SU-DHL-6 (cell line): ENCODE data around the gene SLC6A12.

Source experiments
- H2AFZ ChIP-seq: fragments of 200-600 bp; sonication (generic); 2 replicates; pipeline ENCODE4 v1.6.1; 2014; ENCODE audit warnings: low read depth, mild to moderate bottlenecking, moderate library complexity, mixed read lengths, antibody characterized with exemption, low read length; ENCODE audit not compliant: severe bottlenecking
- H3F3A ChIP-seq: fragments of 200-600 bp; shearing (Covaris generic); 2 replicates; pipeline ENCODE4 v1.6.0; 2016; ENCODE audit warnings: antibody characterized with exemption, mild to moderate bottlenecking; ENCODE audit not compliant: insufficient read depth
- H3K27ac ChIP-seq: fragments of 200-600 bp; sonication (generic); 2 replicates; pipeline ENCODE4 v1.5.1; 2016; ENCODE audit warnings: low read depth, mild to moderate bottlenecking, low read length, moderate library complexity, mixed read lengths
- H3K27me3 ChIP-seq: fragments of 200-600 bp; sonication (generic), shearing (Covaris generic); 2 replicates; pipeline ENCODE4 v1.6.0; 2014; ENCODE audit warnings: mild to moderate bottlenecking, low read length
- H3K36me3 ChIP-seq: fragments of 200-600 bp; sonication (generic); 2 replicates; pipeline ENCODE4 v1.6.1; 2014; ENCODE audit warnings: mild to moderate bottlenecking, low read length, mixed read lengths
- H3K4me2 ChIP-seq: fragments of 300-600, 200-600 bp; shearing (Covaris generic), sonication (generic); 2 replicates; pipeline ENCODE4 v1.6.0; 2014; ENCODE audit warnings: low read length, low read depth, mild to moderate bottlenecking; ENCODE audit not compliant: poor library complexity, severe bottlenecking
- H3K4me3 ChIP-seq: fragments of 200-600 bp; sonication (generic); 2 replicates; pipeline ENCODE4 v1.5.1; 2014; ENCODE audit warnings: antibody characterized with exemption, low read length, mild to moderate bottlenecking, mixed read lengths; ENCODE audit not compliant: insufficient read depth, poor library complexity, severe bottlenecking
- H3K79me2 ChIP-seq: fragments of 200-600 bp; sonication (generic); 2 replicates; pipeline ENCODE4 v1.6.1; 2014; ENCODE audit warnings: mild to moderate bottlenecking, low read length, moderate library complexity; ENCODE audit not compliant: insufficient read depth
- H3K9ac ChIP-seq: fragments of 200-600 bp; sonication (generic); 2 replicates; pipeline ENCODE4 v1.7.0; 2014; ENCODE audit warnings: mild to moderate bottlenecking, low read length
- H3K9me2 ChIP-seq: fragments of 200-600 bp; sonication (generic); replicated peaks from 2 replicates; pipeline ENCODE4 v1.6.1; 2014; ENCODE audit warnings: low read length; ENCODE audit not compliant: insufficient read depth
- H3K9me3 ChIP-seq: fragments of 200-600 bp; sonication (generic); 2 replicates; pipeline ENCODE4 v1.6.1; 2014; ENCODE audit warnings: low read length, mixed read lengths; ENCODE audit not compliant: insufficient read depth
- H4K20me1 ChIP-seq: fragments of 200-600 bp; sonication (generic); 2 replicates; pipeline ENCODE4 v1.6.1; 2014; ENCODE audit warnings: low read depth, mild to moderate bottlenecking, antibody characterized with exemption, low read length, moderate library complexity, mixed read lengths
- CTCF ChIP-seq: fragments of 200-600 bp; sonication (generic); IDR thresholded peaks from one replicate; pipeline ENCODE4 v1.5.1; 2017; ENCODE audit warnings: antibody characterized with exemption, mild to moderate bottlenecking, low read length, moderate library complexity; ENCODE audit not compliant: insufficient read depth, poor library complexity, severe bottlenecking
- EZH2phosphoT487 ChIP-seq: fragments of 200-600 bp; sonication (generic), shearing (Covaris generic); conservative IDR thresholded peaks from 2 replicates; pipeline ENCODE4 v1.6.1; 2018; ENCODE audit warnings: mild to moderate bottlenecking, antibody characterized with exemption, low read length, moderate library complexity, mixed read lengths

SLC6A12 gene

GRCh38 chr12:197347-197746 lies 16.6 kb downstream of the SLC6A12 start:
- Histone ChIP-seq H3K36me3 (no peaks in the 10 kb centered on the region), H3F3A (no peaks in the 10 kb centered on the region), H3K79me2 (no peaks in the 10 kb centered on the region), H3K4me2 (no peak overlapping the region), H3K27ac (no peak overlapping the region), H3K9ac (no peak overlapping the region), H4K20me1 (no peaks in the 10 kb centered on the region), H2AFZ (no peak overlapping the region), H3K27me3 (no peaks in the 10 kb centered on the region), H3K9me3 (no peaks in the 10 kb centered on the region), H3K4me3 (no peak overlapping the region), H3K9me2 (no peaks in the 10 kb centered on the region)
- no peak for TF ChIP-seq CTCF
- TF ChIP-seq EZH2phosphoT487 = no peak

- no peaks in the 10 kb centered on the region for H3K79me2 ChIP-seq
- no peak overlapping the region for H3K4me3 ChIP-seq
- H3F3A ChIP-seq = no peaks in the 10 kb centered on the region
- no peak overlapping the region for H3K27ac ChIP-seq
- no peak overlapping the region for H3K4me2 ChIP-seq
- no peaks in the 10 kb centered on the region for H4K20me1 ChIP-seq
- no peak overlapping the region for H2AFZ ChIP-seq
- TF ChIP-seq EZH2phosphoT487 = no peak
- no peak for TF ChIP-seq CTCF
- no peaks in the 10 kb centered on the region for H3K9me3 ChIP-seq
- no peaks in the 10 kb centered on the region for H3K36me3 ChIP-seq
- no peaks in the 10 kb centered on the region for H3K27me3 ChIP-seq
- no peaks in the 10 kb centered on the region for H3K9me2 ChIP-seq
- no peak overlapping the region for H3K9ac ChIP-seq
Measured at GRCh38 chr12:196436-196835, 17.5 kb downstream of the SLC6A12 start.

GRCh38 chr12:195951-196350 lies 18.0 kb downstream of the SLC6A12 start:
- Histone ChIP-seq H2AFZ (no peak overlapping the region), H3K36me3 (no peaks in the 10 kb centered on the region), H3K27me3 (no peaks in the 10 kb centered on the region), H4K20me1 (no peaks in the 10 kb centered on the region), H3F3A (no peaks in the 10 kb centered on the region), H3K79me2 (no peaks in the 10 kb centered on the region), H3K9me3 (no peaks in the 10 kb centered on the region), H3K27ac (no peak overlapping the region), H3K9me2 (no peaks in the 10 kb centered on the region), H3K9ac (no peak overlapping the region), H3K4me3 (no peak overlapping the region), H3K4me2 (no peak overlapping the region)
- TF ChIP-seq EZH2phosphoT487 (no peak), CTCF (no peak)
